Activated B cell treated with CpG ODN at 0.5 μM for 24 hours (primary cell): ENCODE data around the gene TMEM161A. TPM values are rescaled to one million over a fixed set of nuclear protein-coding genes. Genes with fewer than 3 reads are reported as not detected.

ENCODE experiments used
- ATAC-seq: fragments of 200-7000 bp; cut with Tn5 transposase; one replicate; pipeline ENCODE4 v1.10.0; 2021; ENCODE audit warnings: low read depth, mild to moderate bottlenecking, moderate library complexity
- CTCF ChIA-PET: fragments of 350-600 bp; sonication (Branson Sonifier 250); formaldehyde crosslinking; loops from one replicate; lab custom pipeline; 2021; ENCODE audit warnings: antibody characterized with exemption; lab: Charles Lee
- POLR2A ChIA-PET: fragments of 350-600 bp; sonication (Branson Sonifier 250); formaldehyde crosslinking; loops from one replicate; lab custom pipeline; 2021; ENCODE audit warnings: antibody characterized with exemption; lab: Charles Lee
- DNase-seq: peaks from one replicate; pipeline ENCODE4 v3.0.0; 2022
- H3K27ac Mint-ChIP-seq: one replicate; pipeline ENCODE4 v1.8.0; 2020; ENCODE audit warnings: mixed read lengths
- H3K27me3 Mint-ChIP-seq: one replicate; pipeline ENCODE4 v1.8.0; 2021; ENCODE audit warnings: mixed read lengths
- H3K36me3 Mint-ChIP-seq: one replicate; pipeline ENCODE4 v1.8.0; 2021; ENCODE audit warnings: low read depth, mixed read lengths
- H3K4me1 Mint-ChIP-seq: one replicate; pipeline ENCODE4 v1.8.0; 2021; ENCODE audit warnings: mixed read lengths
- H3K4me3 Mint-ChIP-seq: one replicate; pipeline ENCODE4 v1.8.0; 2020; ENCODE audit warnings: mild to moderate bottlenecking, mixed read lengths
- H3K9me3 Mint-ChIP-seq: one replicate; pipeline ENCODE4 v1.8.0; 2020; ENCODE audit warnings: mixed read lengths
- CTCF ChIP-seq: fragments of 200-600 bp; IDR thresholded peaks from one replicate; pipeline ENCODE4 v1.8.0; 2022; ENCODE audit warnings: antibody characterized with exemption, mild to moderate bottlenecking
- intact Hi-C: fragments of 100-400 bp; cut with micrococcal nuclease; formaldehyde crosslinking; loops from one replicate; pipeline ENCODE4 v1.15.1; 2024
- total RNA-seq: library from RNA; stranded (reverse); gene quantifications from 2 replicates; pipeline ENCODE4 v1.2.3, GENCODE V29; 2022

The TMEM161A gene
- total RNA-seq, 1 donor from 2014 or later: 22.6 TPM

- Mint-ChIP-seq H3K27ac (no peak overlapping the region), H3K4me1 (peaks cover 30% of the 10 kb centered on the region), H3K27me3 (no peaks in the 10 kb centered on the region), H3K4me3 (peak overlapping the region; percentile 47), H3K36me3 (peaks cover 7% of the 10 kb centered on the region), H3K9me3 (no peaks in the 10 kb centered on the region)
- ChIA-PET CTCF (no interaction called here), POLR2A (interaction anchor here (0.7 kb wide), 1 partner anchor 69 kb away, joined by 3 read pairs; no protein-coding TSS in a partner anchor)
- TF ChIP-seq CTCF: no peak
- DNase-seq: peak; percentile 50
- intact Hi-C loops: loop anchor here (10.0 kb wide), 2 partner anchors 220 to 670 kb away; partner anchors contain the start of genes COPE and DDX49
- ATAC-seq: peak; percentile 25
These were observed 3.6 kb downstream of the TMEM161A start for GRCh38 chr19:19134687-19135158.

- DNase-seq (no peak), ATAC-seq (no peak)
- no peak overlapping the region for H3K27ac Mint-ChIP-seq
- TF ChIP-seq CTCF: no peak
- no peak overlapping the region for H3K4me3 Mint-ChIP-seq
- H3K4me1 Mint-ChIP-seq: peaks cover 27% of the 10 kb centered on the region
- POLR2A ChIA-PET: no interaction called here
- no peaks in the 10 kb centered on the region for H3K27me3 Mint-ChIP-seq
- H3K36me3 Mint-ChIP-seq: peaks cover 7% of the 10 kb centered on the region
- intact Hi-C loops: loop anchor here (10.0 kb wide), 2 partner anchors 219 to 669 kb away; partner anchors contain the start of genes COPE and DDX49
- H3K9me3 Mint-ChIP-seq: no peaks in the 10 kb centered on the region
- CTCF ChIA-PET: interaction anchor here (1.1 kb wide), 1 partner anchor 19 kb away, joined by 3 read pairs; no protein-coding TSS in a partner anchor
These were observed 4.3 kb downstream of the TMEM161A start for GRCh38 chr19:19133985-19134384.

- H3K27me3 Mint-ChIP-seq: no peaks in the 10 kb centered on the region
- CTCF ChIA-PET: no interaction called here
- H3K27ac Mint-ChIP-seq: no peak overlapping the region
- H3K4me3 Mint-ChIP-seq: no peak overlapping the region
- POLR2A ChIA-PET: no interaction called here
- DNase-seq (no peak), ATAC-seq (no peak)
- H3K36me3 Mint-ChIP-seq: peaks cover 5% of the 10 kb centered on the region
- H3K4me1 Mint-ChIP-seq: peaks cover 19% of the 10 kb centered on the region
- intact Hi-C loops: loop anchor here (10.0 kb wide), 2 partner anchors 218 to 668 kb away; partner anchors contain the start of genes COPE and DDX49
- H3K9me3 Mint-ChIP-seq: no peaks in the 10 kb centered on the region
- TF ChIP-seq CTCF: no peak
These were observed 5.4 kb downstream of the TMEM161A start for GRCh38 chr19:19132912-19133311.

GRCh38 chr19:19131989-19132388 is 6.3 kb downstream of the TMEM161A start:
- Mint-ChIP-seq H3K36me3 (peaks cover 5% of the 10 kb centered on the region), H3K27me3 (no peaks in the 10 kb centered on the region), H3K9me3 (no peaks in the 10 kb centered on the region), H3K4me3 (no peak overlapping the region), H3K4me1 (peaks cover 10% of the 10 kb centered on the region), H3K27ac (no peak overlapping the region)
- ATAC-seq: no peak
- DNase-seq: no peak
- ChIA-PET CTCF (no interaction called here), POLR2A (no interaction called here)
- intact Hi-C loops: loop anchor here (10.0 kb wide), 2 partner anchors 217 to 667 kb away; partner anchors contain the start of genes COPE and DDX49
- no peak for TF ChIP-seq CTCF

- TF ChIP-seq CTCF: no peak
- Mint-ChIP-seq H3K27me3 (no peaks in the 10 kb centered on the region), H3K4me3 (no peak overlapping the region), H3K27ac (no peak overlapping the region), H3K4me1 (no peaks in the 10 kb centered on the region), H3K9me3 (peaks cover 7% of the 10 kb centered on the region), H3K36me3 (peaks cover 16% of the 10 kb centered on the region)
- no peak for DNase-seq
- ATAC-seq: no peak
- intact Hi-C loops: no loop called here
- CTCF ChIA-PET: interaction anchor here (0.6 kb wide), 1 partner anchor 14 kb away, joined by 3 read pairs; no protein-coding TSS in a partner anchor
- POLR2A ChIA-PET: no interaction called here
These were observed 12.2 kb downstream of the TMEM161A start for GRCh38 chr19:19126102-19126501.
